Body of pancreas (tissue), 4 donors: ENCODE results near the gene SLC26A5.

Experiments
- CTCF ChIP-seq, 7 experiments: fragments of 450-650 bp in 4 of 7; fragments of 200-600 bp in 3 of 7; sonication (generic) in 3 of 7; IDR thresholded peaks; one replicate each; pipeline ENCODE4 v1.5.1; 2016 to 2019; ENCODE audit warnings: antibody characterized with exemption in 7 of 7
- POLR2A ChIP-seq, 3 donors: fragments of 450-650 bp; IDR thresholded peaks; one replicate each; pipeline ENCODE4 v1.6.1; 2016; ENCODE audit warnings: antibody characterized with exemption in 3 of 3, mild to moderate bottlenecking in 2 of 3

GRCh38 chr7:103466814-103467213, 20.8 kb upstream of the SLC26A5 start:
- TF ChIP-seq CTCF (IDR thresholded peaks at IDR 0.05) (no peak), POLR2A (IDR thresholded peaks at IDR 0.05) (no peak)
